HuH-7 (cell line): ENCODE data around the gene C5orf15.
"Not testable (repeated sequence)": the region's sequence is repeated elsewhere in the genome, so short reads cannot be mapped to it uniquely, and the experiment has no call there.

Experiments
- DNase-seq: peaks from one replicate; pipeline ENCODE4 v3.0.0; 2011; ENCODE audit warnings: low spot score

C5orf15 gene

DNA sequence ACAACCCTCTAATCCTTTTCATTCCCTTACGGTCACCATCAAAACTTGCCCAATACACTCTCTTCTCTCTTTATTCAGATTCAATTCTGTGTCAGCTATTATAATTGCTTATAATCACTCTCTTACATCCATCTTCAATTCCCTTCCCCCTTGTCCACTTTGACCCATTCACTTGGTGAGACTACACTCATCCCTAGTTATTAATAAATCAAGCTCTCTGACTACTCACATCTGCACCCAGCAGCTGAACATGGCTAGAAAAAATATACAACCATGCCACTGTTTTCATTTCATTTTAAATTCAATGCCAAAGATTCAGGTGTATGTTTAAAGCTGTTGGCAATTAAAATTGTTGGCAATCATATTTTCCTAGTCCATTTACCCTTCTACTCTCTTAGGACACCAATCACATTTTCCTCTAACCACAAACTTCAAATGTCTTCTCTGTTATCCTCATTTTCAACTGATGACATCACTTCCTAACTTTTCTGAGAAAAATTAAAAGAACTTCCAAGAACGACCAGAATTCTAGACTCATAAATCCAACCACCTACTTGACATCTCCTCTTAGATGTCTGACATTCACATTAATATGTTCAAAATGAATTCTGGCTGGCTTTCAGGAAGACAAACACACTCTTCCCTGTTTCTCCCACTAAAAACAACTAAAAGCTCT lies 5.5 kb downstream of the C5orf15 start:
- no peak for DNase-seq

DNA sequence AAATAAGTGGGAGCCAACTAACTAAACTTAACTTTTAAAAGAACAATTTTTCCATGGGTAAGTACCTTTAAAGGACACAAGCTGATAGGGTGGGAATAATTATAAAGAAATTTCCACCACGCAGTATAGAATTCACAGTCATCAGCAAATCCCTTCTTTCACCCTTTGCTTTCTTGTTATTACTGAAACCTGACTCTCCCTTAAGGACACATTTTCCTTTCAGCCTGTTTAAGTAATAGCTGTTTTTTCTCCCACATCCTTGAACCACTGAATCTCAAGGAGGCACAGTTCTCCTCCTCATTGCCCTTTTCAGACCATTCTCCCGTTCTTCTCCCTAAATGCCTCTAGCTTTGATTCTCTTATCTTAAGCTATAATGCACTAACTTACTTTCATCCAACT lies 6.3 kb downstream of the C5orf15 start:
- DNase-seq, result no peak

DNA sequence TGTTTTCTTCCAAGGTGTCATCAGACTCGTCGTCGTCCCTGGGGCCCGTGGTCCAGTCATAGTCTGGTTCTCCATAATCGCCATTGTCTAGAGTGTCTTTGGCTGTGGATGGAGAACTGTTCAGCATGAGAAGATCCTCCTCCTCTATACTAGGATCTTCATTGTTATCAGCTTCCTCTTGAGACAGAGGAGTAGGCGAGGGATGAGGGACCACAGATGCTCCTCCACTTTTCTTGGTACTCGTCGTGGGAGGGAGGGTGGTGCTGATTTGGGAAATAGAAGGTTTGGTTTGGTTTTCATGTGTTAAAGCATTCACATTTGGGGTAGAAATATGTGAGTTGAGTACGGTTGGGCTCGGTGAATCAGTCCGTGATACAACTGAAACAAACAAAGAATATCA lies 8.8 kb downstream of the C5orf15 start:
- DNase-seq, result no peak

GRCh38 chr5:133957591-133957990 lies 10.8 kb downstream of the C5orf15 start:
- DNase-seq, result no peak

GRCh38 chr5:133957080-133957479 lies 11.3 kb downstream of the C5orf15 start:
- no peak for DNase-seq

DNA sequence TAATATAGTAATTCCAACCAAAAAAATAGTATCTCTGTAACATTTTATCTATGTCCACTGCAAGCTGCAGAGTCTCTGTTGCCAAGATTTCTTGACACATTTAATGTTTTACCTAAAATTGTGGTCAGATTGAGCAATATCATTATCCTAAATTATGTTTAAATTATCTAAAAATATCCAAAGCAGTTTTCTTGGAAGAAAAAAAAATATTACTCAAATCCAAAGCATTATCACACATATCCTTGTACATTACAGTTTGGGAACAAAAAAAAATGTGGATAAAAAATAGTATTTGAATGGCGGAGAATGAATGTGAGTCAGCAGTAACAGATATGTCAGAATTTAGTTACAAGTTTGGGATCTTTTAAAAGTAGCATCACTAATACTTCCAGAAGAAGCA lies 12.2 kb downstream of the C5orf15 start:
- not testable (repeated sequence) for DNase-seq

DNA sequence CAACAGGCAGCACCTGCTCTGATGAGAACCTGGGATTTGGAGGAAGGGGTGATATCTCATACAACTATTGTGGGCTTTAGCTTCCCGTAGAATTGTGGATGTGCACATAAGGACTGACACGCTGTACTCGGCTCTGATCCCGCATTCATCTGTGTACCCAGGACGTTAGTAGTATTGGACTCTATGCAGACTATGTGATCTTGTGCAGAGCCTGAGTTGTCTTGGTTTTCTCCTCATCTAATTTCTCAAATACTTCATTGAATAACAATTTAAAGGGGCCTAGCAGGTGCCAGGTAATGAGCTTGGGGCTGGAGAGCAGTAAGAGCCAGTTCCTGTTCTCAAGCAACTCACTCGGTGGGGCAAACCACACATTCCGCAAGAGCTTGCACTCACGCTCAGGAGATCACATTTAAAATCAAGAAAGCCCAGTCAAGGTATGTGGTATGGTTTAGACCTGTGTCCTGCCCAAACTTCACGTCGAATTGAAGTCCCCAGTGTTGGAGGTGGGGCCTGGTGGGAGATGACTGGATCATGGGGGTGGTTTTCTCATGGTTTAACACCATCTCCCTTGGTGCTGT lies 14.8 kb downstream of the C5orf15 start:
- no peak for DNase-seq

- no peak for DNase-seq
Observed at GRCh38 chr5:133952729-133953567, 15.5 kb downstream of the C5orf15 start.

- DNase-seq, result no peak
Observed at GRCh38 chr5:133950821-133951612, 17.4 kb downstream of the C5orf15 start.

GRCh38 chr5:133948721-133949120 lies 19.7 kb downstream of the C5orf15 start:
- no peak for DNase-seq

- no peak for DNase-seq
Observed at GRCh38 chr5:133947431-133947841, 21.0 kb downstream of the C5orf15 start.

DNA sequence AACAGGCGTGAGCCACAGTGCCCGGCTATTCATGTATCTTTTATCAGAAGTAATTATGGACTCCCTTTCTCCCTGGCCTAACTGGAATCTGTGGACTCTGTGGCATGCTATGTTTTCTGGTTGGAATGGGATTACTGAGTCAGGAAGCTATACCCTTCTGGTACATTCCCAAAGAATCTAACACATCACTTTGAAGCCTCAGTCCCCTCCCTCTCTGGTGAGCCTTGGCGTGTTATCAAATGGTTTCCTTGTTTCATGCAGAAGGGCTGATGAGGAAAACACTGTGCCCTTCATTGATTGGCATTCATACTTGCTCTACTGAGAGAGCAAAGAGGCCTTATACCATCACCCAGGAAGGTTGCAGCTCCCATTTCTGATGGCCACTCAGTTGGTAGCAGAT lies 22.9 kb downstream of the C5orf15 start:
- no peak for DNase-seq

DNA sequence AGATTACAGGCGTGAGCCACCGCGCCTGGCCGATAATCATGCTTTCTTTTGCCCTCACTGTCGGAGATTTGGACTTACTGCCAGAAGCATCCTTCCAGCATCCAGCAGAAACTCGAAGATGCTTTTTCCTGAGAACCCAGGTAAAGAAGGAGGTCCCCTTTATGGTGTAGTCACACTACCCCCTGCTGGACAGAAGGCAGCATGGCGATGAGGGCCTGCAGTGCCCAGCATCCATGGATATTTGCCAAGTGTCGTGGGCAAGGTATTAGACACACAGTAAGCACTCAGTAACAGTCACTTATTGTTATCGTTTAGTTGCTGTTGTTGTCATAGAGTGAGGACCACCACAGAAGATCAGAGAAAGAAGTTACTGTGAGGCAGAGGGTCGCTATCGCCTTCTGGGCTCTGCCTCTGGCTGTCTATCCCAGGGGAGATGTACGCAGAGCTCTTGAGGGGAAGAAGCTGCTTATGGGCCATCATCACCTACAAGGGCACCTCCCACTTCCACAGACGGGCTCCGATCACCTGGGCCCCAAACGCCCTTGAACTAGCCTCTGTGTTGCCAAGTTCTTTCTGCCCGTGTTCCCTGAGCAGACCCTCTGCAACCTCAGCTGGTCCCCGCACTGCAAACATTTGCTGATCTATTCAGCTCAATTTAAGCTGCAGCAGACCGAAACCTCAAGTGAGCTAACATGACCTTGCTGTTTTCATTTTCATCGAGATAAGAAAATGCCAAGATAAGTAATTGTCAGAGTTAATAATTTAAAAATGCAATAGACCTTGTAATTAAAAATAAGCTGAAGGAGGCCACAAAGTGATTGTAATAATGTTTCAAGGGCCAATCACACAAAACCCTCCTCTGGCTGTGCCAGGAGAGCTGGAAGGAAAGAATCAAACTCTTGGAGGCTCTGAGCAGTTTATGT lies 23.9 kb downstream of the C5orf15 start:
- peak; percentile 62 for DNase-seq

GRCh38 chr5:133943475-133943817 lies 25.0 kb downstream of the C5orf15 start:
- DNase-seq, result no peak

DNA sequence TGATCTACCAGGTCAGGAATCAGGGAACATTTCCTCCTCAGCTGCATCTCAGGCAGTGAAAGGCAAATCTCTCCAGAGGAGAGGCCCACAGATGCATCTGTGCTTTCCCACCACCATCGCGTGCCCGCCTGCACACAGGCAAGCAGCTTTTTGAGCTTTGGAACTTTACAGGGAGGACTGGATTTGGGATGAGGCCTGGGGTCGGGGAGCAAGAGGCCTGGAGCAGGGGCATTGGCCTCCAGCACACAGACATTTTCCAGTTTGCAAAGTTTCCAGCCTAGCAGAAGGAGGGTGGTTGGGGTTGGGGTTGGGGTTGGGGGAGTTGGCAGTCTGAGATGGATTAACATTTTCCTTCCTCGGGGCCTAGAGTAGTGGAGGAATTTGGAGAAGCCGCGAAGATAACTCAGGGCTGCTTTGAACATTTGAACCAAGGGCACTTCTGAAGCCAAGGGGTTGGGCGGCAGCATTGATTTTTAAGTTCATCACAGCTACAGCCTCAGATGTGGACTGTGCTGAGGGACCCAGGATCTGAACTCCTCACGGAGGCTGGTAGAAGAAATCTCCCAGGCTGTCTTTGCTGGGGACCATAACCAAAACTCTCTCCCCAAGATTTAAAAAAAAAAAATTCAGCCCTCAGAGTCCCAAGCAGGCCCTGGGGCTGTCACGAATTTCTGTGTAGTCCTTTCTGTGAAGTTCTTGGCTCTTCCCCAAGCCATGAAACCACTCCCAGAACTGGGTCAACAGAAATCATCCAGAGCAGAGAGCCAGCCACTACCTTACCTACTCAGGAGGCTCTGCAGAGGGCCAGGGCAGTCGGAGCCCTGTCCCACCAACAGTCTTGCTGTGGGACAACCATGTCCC lies 25.6 kb downstream of the C5orf15 start:
- DNase-seq, result no peak

DNA sequence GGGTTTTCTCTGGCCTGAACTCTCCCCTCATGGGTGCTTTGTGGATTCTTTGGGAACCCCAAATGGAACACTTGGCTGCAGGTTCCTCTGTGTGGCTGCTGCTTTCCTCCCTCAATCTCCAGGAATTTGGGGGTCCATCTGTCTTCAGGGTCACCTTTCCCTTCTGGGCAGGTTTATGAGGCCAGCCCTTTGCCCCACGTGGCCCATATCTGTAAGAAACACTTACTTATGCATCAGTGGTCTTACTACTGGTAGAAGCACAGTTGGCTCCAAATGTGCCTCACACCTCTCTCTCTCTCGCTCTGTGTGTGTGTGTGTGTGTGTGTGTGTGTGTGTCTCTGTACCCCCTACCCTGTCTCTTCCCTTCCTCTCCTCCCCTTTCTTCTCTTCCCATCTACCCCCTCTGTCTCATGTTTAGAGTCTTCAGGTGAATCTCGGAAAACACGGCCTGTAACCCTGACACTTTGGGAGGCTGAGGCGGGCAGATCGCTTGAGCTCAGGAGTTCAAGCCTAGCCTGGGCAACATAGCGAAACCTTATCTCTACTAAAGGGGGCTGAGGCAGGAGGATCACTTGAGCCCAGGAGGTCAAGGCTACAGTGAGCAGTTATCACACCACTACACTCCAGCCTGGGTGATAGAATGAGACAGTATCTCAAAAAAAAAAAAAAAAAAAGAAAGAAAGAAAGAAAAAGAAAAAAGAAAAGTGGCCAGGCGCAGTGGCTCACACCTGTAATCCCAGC lies 26.8 kb downstream of the C5orf15 start:
- DNase-seq, result no peak

DNA sequence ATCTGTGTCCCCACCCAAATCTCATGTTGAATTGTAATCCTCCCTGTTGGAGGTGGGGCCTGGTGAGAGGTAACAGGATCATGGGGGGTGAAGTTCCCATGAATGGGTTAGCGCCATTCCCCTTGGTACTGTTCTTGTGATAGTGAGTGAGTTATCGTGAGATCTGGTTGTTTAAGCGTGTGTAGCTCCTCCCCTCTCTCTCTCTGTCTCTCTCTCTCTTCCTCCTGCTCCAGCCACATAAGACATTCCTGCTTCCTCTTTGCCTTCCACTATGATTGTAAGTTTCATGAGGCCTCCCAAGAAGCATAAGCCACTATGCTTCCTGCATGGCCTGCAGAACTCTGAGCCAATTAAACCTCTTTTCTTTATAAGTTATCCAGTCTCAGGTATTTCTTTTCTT lies 28.8 kb downstream of the C5orf15 start:
- no peak for DNase-seq

DNA sequence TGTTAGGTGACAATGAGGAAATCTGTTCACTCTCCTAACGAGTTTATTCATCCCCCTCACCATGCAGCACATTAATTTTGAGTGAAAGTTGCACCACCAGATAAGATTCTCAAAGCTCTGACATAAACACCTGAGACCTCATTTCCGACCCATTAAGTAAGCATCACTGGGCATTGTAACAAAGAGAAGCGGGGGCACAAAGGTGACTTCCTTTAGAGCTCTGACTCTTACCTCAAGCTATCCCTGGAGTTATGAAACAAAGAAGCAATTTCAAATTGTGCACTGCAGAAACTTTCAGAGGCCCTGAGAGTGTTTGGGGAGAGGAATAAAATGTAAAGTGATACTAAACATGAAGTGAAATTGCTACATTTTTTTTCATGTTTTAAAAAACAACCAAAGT lies 29.5 kb downstream of the C5orf15 start:
- DNase-seq, result no peak

- DNase-seq, result peak; percentile 55
Observed at GRCh38 chr5:133938039-133938821, 30.2 kb downstream of the C5orf15 start.
